Vagina (tissue), 2 donors: ENCODE measurements around the gene UST.

Experiments used
- CTCF ChIP-seq, 3 experiments: fragments of 450-650 bp in 2 of 3; fragments of 200-600 bp in 1 of 3; sonication (generic) in 1 of 3; IDR thresholded peaks; one replicate each; pipeline ENCODE4 v1.5.1; 2017 to 2019; ENCODE audit warnings: antibody characterized with exemption in 3 of 3, mild to moderate bottlenecking in 2 of 3, moderate library complexity in 2 of 3
- POLR2AphosphoS5 ChIP-seq, 2 donors: sonication (generic); formaldehyde crosslinking; IDR thresholded peaks; one replicate each; pipeline ENCODE4 v1.9.0; 2017; ENCODE audit warnings: antibody characterized with exemption in 2 of 2, mild to moderate bottlenecking in 2 of 2, low read depth in 1 of 2; ENCODE audit not compliant: insufficient read depth in 1 of 2

- TF ChIP-seq CTCF (IDR thresholded peaks at IDR 0.05) (no peak), POLR2AphosphoS5 (IDR thresholded peaks at IDR 0.05; ENCODE audit: insufficient read depth in 1 of 2, low read depth in 1 of 2) (no peak)
Observed at GRCh38 chr6:148839044-148839443, 92.2 kb downstream of the UST start.
